NCI-H748 (cell line): Measurements from ENCODE around the gene C1orf167.

Experiments used
- DNase-seq: peaks from one replicate; lab custom pipeline; 2025; ENCODE audit not compliant: unreplicated experiment; lab: John Stamatoyannopoulos, UW

The C1orf167 gene

GRCh38 chr1:11828511-11828910 lies 66.5 kb downstream of the C1orf167 start:
- DNase-seq = no peak

GRCh38 chr1:11831945-11832725 lies 70.1 kb downstream of the C1orf167 start:
- peak; percentile 81 for DNase-seq

GRCh38 chr1:11833497-11833896 lies 71.5 kb downstream of the C1orf167 start:
- DNase-seq = no peak

- DNase-seq = no peak
These were observed 71.9 kb downstream of the C1orf167 start for GRCh38 chr1:11833900-11834299.

- DNase-seq = no peak
These were observed 73.6 kb downstream of the C1orf167 start for GRCh38 chr1:11835441-11836225.

GRCh38 chr1:11836955-11837766 lies 75.2 kb downstream of the C1orf167 start:
- no peak for DNase-seq

GRCh38 chr1:11837767-11838348 lies 75.9 kb downstream of the C1orf167 start:
- no peak for DNase-seq

GRCh38 chr1:11838349-11839272 lies 76.6 kb downstream of the C1orf167 start:
- DNase-seq = peak; percentile 44
